GM06990 (cell line): ENCODE measurements around the gene USP32.

Experiments used
- DNase-seq: peaks from one replicate; pipeline ENCODE4 v3.0.0-alpha.2; 2011; ENCODE audit not compliant: insufficient read length; ENCODE audit errors: extremely low read depth
- H3K27me3 ChIP-seq: replicated peaks from 2 replicates; pipeline ENCODE4 v1.6.0; 2011; ENCODE audit warnings: low read length; ENCODE audit not compliant: control insufficient read depth, insufficient read depth
- H3K36me3 ChIP-seq: 2 replicates; pipeline ENCODE4 v1.5.1; 2011; ENCODE audit warnings: low read length; ENCODE audit not compliant: control insufficient read depth, insufficient read depth
- H3K4me3 ChIP-seq: replicated peaks from 2 replicates; pipeline ENCODE4 v1.5.1; 2011; ENCODE audit warnings: low read depth, mild to moderate bottlenecking, control low read depth, low read length
- TF ChIP-seq, protein P1 (sequence below): IDR thresholded peaks from 2 replicates; pipeline ENCODE4 v1.5.1; 2011; ENCODE audit warnings: low read length, control low read depth, mild to moderate bottlenecking, inconsistent platforms; ENCODE audit not compliant: insufficient read depth, poor library complexity, severe bottlenecking

The USP32 gene

DNA sequence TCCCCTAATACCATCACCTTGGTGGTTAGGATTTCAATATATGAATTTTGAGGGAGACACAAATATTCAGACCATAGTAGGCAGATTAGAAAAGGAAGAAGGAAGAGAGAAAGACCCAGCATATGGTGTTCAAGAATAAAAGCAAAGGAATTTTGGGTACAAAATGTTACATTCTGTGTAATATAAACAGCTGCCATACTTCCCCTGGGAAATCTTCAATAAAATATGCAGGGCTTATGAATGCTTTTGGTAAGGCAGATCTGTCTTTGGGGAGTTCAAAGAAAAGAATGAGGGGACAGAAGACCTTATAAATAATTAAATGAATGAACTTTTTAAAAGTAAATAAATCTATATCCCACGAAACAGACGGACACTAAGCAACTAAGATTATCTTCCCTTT, 91.9 kb downstream of the USP32 start:
- H3K36me3 ChIP-seq, result no peaks in the 10 kb centered on the region; the same call in 1 of the 2 replicates
- H3K4me3 ChIP-seq, result no peak overlapping the region
- H3K27me3 ChIP-seq, result no peaks in the 10 kb centered on the region
- no peak for DNase-seq
- TF ChIP-seq, protein P1, sequence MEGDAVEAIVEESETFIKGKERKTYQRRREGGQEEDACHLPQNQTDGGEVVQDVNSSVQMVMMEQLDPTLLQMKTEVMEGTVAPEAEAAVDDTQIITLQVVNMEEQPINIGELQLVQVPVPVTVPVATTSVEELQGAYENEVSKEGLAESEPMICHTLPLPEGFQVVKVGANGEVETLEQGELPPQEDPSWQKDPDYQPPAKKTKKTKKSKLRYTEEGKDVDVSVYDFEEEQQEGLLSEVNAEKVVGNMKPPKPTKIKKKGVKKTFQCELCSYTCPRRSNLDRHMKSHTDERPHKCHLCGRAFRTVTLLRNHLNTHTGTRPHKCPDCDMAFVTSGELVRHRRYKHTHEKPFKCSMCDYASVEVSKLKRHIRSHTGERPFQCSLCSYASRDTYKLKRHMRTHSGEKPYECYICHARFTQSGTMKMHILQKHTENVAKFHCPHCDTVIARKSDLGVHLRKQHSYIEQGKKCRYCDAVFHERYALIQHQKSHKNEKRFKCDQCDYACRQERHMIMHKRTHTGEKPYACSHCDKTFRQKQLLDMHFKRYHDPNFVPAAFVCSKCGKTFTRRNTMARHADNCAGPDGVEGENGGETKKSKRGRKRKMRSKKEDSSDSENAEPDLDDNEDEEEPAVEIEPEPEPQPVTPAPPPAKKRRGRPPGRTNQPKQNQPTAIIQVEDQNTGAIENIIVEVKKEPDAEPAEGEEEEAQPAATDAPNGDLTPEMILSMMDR, result no peak

DNA sequence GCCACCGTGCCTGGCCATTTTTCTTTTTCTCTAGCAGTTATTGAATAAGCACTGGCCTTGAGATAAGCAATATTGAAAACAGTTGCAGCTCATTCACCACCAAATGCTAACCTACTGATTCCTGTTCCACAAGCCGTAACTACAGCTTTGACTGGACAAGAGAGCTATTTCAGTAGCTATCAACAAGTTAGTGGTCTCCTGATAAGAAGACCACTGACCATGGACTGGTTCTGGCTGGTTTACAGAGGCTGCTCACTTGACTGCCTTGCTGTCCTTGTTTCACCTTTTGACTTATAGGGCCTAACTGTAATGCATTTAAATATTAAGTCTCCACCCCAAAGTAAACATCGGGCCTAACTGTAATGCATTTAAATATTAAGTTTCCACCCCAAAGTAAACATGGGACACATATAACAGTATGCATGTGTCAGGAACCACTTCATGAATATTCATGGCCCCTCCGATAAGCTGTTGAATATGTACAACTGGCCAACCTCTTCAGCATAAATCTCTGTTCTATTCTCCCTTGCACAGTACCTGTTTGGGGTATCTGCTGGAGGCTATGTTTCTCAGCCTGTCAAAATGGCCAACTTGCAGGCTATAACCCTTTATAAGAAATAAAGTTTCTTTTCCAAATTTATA, 94.1 kb downstream of the USP32 start:
- H3K27me3 ChIP-seq, result no peaks in the 10 kb centered on the region
- TF ChIP-seq, protein P1, result no peak
- no peak for DNase-seq
- no peak overlapping the region for H3K4me3 ChIP-seq
- no peaks in the 10 kb centered on the region; the same call in 1 of the 2 replicates for H3K36me3 ChIP-seq

DNA sequence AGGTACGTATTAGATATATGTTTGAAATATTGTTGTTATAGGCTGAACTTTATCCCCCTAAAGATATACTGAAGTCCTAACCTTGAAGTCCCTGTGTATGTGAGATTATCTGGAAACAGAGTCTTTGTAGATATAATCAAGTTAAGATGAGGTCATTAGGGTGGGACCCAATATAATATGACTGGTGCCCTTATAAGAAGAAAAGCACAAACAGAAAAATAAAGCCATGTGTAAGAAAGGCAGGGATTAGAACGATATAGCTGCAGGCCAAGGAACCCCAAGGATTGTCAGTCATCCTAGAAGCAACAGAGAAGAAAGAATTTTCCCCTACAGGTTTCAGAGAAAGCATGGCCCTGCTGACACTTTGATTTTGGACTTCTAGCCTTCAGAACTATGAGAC, 95.8 kb downstream of the USP32 start:
- H3K4me3 ChIP-seq, result no peak overlapping the region
- no peaks in the 10 kb centered on the region for H3K27me3 ChIP-seq
- DNase-seq, result no peak
- TF ChIP-seq, protein P1, result no peak
- no peaks in the 10 kb centered on the region; the same call in 1 of the 2 replicates for H3K36me3 ChIP-seq

DNA sequence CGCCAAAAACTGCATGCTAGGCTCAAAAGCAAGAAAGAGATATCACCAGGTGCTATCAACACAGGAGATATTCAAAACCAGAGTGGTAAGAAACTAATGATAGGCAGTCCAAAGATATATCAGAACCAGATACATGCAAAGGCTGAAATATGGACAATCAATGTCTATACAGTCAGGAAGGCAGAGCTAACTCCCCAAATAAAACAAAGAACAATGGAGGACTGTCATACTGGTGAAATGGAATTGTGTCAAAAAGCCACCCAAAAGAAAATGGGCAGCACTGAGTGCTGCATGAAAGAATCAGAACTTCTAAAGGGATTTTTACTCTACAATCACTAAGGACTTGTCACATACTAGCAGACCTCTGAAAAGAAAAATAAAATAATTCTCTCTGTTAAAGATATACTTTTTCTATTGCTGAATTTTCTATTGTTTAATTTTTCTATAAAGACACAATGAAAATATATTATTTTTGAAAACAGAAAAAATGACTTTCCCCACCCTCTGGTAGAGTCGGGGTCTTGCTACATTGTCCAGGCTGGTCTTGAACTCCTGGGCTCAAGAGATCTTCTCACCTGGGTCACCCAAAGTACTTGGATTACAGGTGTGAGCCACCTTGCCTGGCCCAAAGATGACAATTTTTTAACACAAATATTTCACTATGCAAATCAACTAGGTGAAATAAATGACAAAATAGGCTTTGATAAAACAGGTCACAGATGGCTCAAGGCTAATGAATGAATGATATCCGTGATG, 98.2 kb downstream of the USP32 start:
- no peaks in the 10 kb centered on the region for H3K27me3 ChIP-seq
- no peak overlapping the region for H3K4me3 ChIP-seq
- H3K36me3 ChIP-seq, result no peaks in the 10 kb centered on the region
- TF ChIP-seq, protein P1, result no peak
- no peak for DNase-seq

DNA sequence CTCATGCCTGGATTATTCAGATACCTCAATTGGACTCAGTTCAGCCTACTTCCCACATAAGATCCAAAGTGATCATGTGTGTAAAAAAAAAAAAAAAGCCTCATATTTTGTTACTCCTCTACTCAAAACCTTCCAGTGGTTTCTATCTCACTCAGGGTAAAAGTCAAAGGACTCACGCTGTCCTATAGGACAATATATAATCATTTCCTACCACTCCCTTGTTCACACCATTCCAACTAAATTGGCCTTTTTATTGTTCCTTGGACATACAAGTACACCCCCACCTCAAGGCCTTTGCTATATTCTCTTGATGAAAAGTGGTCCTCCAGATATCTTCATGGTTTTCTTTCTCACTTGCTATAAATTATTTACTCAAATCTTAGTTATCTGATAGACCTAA, 99.2 kb downstream of the USP32 start:
- Histone ChIP-seq H3K4me3 (no peak overlapping the region), H3K36me3 (no peaks in the 10 kb centered on the region)
- TF ChIP-seq, protein P1, result no peak

More for the DNA sequence above, 99.2 kb downstream of the USP32 start:
- DNase-seq, result no peak
- H3K27me3 ChIP-seq, result no peaks in the 10 kb centered on the region
